OCI-LY7 (cell line): ENCODE measurements around the gene PPA2. TPM values are rescaled to one million over a fixed set of nuclear protein-coding genes. Genes with fewer than 3 reads are reported as not detected.

Source experiments
- BruUV-seq: library from RNA; stranded (reverse); fragments of 400-500 nt; replicated peaks from 2 replicates; lab custom pipeline; 2021; lab: Mats Ljungman, UMichigan
- CTCF ChIA-PET: fragments of 300-600 bp; sonication (Branson Sonifier 250); formaldehyde crosslinking; loops from one replicate; lab custom pipeline; 2022; ENCODE audit warnings: antibody characterized with exemption; ENCODE audit not compliant: unreplicated experiment; lab: Charles Lee
- POLR2A ChIA-PET: fragments of 300-600 bp; sonication (Branson Sonifier 250); formaldehyde crosslinking; loops from one replicate; lab custom pipeline; 2022; ENCODE audit warnings: antibody characterized with exemption; lab: Charles Lee
- DNase-seq: peaks from one replicate; pipeline ENCODE4 v3.0.0-alpha.2; 2015; ENCODE audit warnings: low spot score
- H2AFZ ChIP-seq: fragments of 200-600 bp; sonication (generic), shearing (Covaris generic); 2 replicates; pipeline ENCODE4 v1.6.1; 2014; ENCODE audit warnings: mild to moderate bottlenecking, antibody characterized with exemption, low read length, moderate library complexity
- H3K27ac ChIP-seq: fragments of 200-600 bp; sonication (generic); 2 replicates; pipeline ENCODE4 v1.5.1; 2014; ENCODE audit warnings: mixed run types, low read depth, mild to moderate bottlenecking, moderate library complexity, low read length, inconsistent platforms; ENCODE audit not compliant: poor library complexity, severe bottlenecking
- H3K36me3 ChIP-seq: fragments of 200-600 bp; sonication (generic); 2 replicates; pipeline ENCODE4 v1.6.1; 2014; ENCODE audit warnings: mild to moderate bottlenecking, antibody characterized with exemption, low read length, moderate library complexity, mixed read lengths; ENCODE audit not compliant: insufficient read depth
- H3K4me1 ChIP-seq: fragments of 200-600 bp; sonication (generic); 2 replicates; pipeline ENCODE4 v1.5.1; 2014; ENCODE audit warnings: mild to moderate bottlenecking, low read length; ENCODE audit not compliant: insufficient read depth, poor library complexity, severe bottlenecking
- H3K4me2 ChIP-seq: fragments of 200-600 bp; sonication (generic); 2 replicates; pipeline ENCODE4 v1.6.1; 2014; ENCODE audit warnings: mild to moderate bottlenecking, low read length
- H3K4me3 ChIP-seq: fragments of 200-600 bp; sonication (generic); 2 replicates; pipeline ENCODE4 v1.5.1; 2014; ENCODE audit warnings: mild to moderate bottlenecking, low read depth, low read length; ENCODE audit not compliant: poor library complexity, severe bottlenecking
- H3K79me2 ChIP-seq: fragments of 200-600 bp; sonication (generic); 2 replicates; pipeline ENCODE4 v1.6.1; 2016; ENCODE audit warnings: low read depth, mild to moderate bottlenecking, low read length, moderate library complexity, mixed read lengths; ENCODE audit not compliant: insufficient read depth
- H3K9me2 ChIP-seq: fragments of 200-600 bp; sonication (generic); 2 replicates; pipeline ENCODE4 v1.6.1; 2016; ENCODE audit warnings: mild to moderate bottlenecking, low read length, mixed read lengths; ENCODE audit not compliant: insufficient read depth
- H3K9me3 ChIP-seq: fragments of 200-600 bp; sonication (generic); 2 replicates; pipeline ENCODE4 v1.6.1; 2014; ENCODE audit warnings: mild to moderate bottlenecking, mixed run types, low read length, mixed read lengths
- H4K20me1 ChIP-seq: fragments of 200-600 bp; sonication (generic); 2 replicates; pipeline ENCODE4 v1.6.1; 2014; ENCODE audit warnings: mild to moderate bottlenecking, antibody characterized with exemption, low read length, moderate library complexity, mixed read lengths; ENCODE audit not compliant: insufficient read depth
- CTCF ChIP-seq: fragments of 200-600 bp; sonication (generic); conservative IDR thresholded peaks from 2 replicates; pipeline ENCODE4 v1.5.1; 2014; ENCODE audit warnings: mild to moderate bottlenecking, antibody characterized with exemption, low read length, moderate library complexity, mixed read lengths
- EZH2phosphoT487 ChIP-seq: fragments of 200-600 bp; sonication (generic); IDR thresholded peaks from 2 replicates; pipeline ENCODE4 v1.6.1; 2018; ENCODE audit warnings: low read depth, borderline replicate concordance, mild to moderate bottlenecking, mixed run types, antibody characterized with exemption, low read length, moderate library complexity, mixed read lengths
- intact Hi-C: fragments of 100-400 bp; cut with micrococcal nuclease; formaldehyde crosslinking; loops from one replicate; pipeline ENCODE4 v1.10.0; 2022; ENCODE audit not compliant: unreplicated experiment
- total RNA-seq, 2 experiments: library from RNA; depleted of rRNA in 1 of 2; stranded (reverse); fragments of >200 nt in 1 of 2; shearing (Covaris generic) in 1 of 2; gene quantifications; 2 replicates each; pipeline ENCODE4 v1.2.3, GENCODE V29; 2014 to 2022

Gene PPA2
- total RNA-seq, 2 experiments from 2014 or later: 73.1 to 74.6 TPM

DNA sequence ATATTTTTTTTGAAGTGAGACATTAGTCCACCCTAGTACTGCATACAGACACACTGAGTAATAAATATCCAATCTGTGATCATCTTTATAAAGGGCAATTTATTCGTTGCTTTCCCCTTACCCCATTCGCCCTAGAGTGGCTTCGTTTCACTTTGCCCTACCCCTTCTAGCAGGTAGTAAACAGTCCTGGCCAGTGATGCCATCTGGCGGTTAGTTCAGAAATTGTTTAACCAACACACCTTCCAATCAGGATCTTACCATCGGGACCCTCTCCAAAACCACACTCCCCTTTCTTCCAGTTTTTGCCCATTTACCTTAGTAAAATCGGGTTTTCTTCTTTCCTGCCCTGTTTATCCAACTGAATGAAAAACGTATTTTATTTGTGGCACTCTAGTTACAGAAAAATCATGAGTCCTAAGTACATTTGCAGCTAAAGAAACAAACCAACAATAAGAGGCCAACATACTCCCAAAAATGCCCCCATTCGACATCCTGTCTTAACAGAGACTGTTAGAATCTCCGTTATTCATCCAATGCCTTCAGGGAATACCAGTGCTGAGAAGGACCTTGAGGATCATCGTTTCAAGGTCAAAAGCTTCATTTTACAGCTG, 2.2 kb downstream of the PPA2 start:
- intact Hi-C loops: loop anchor here (1.0 to 5.0 kb wide), 2 partner anchors 330 to 846 kb away; partner anchors contain the start of genes AIMP1 and TBCK
- peak overlapping the region; percentile 5 for H3K27ac ChIP-seq

DNA sequence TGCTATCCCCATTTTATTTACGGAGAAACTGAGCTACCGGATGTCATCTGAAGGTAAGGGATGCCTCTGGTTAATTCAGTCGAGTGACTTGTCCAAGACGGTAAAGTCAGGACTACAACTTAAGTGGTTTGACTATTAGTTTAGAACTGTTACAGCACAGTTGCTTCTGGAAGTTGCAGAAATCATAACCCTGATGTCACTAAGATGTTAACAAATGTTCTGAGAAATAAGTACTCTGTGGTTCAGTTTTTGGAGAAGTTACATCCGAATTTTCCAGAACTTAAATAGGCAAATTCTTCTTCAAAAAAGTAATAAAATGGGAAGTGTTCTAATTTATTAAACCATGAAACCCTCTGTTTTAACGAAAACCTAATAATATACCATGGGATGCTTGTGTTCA, 3.1 kb downstream of the PPA2 start:
- ChIA-PET POLR2A (no interaction called here), CTCF (no interaction called here)
- peak overlapping the region; percentile 91 for H3K4me3 ChIP-seq
- H3K4me1 ChIP-seq: peaks cover 21% of the 10 kb centered on the region
- no TSS peak for BruUV-seq
- no peak overlapping the region for H2AFZ ChIP-seq
- peaks cover 36% of the 10 kb centered on the region for H3K36me3 ChIP-seq
- no peaks in the 10 kb centered on the region for H3K9me3 ChIP-seq
- no peaks in the 10 kb centered on the region for H3K9me2 ChIP-seq
- peaks cover 25% of the 10 kb centered on the region for H4K20me1 ChIP-seq
- H3K4me2 ChIP-seq: peak overlapping the region; percentile 77
- TF ChIP-seq EZH2phosphoT487: no peak
- no peak for TF ChIP-seq CTCF
- intact Hi-C loops: loop anchor here (1.0 to 5.0 kb wide), 2 partner anchors 329 to 847 kb away; partner anchors contain the start of genes AIMP1 and TBCK
- no peak for DNase-seq
- H3K27ac ChIP-seq: no peak overlapping the region
- H3K79me2 ChIP-seq: peaks cover 48% of the 10 kb centered on the region

More for the DNA sequence above, 2.2 kb downstream of the PPA2 start:
- CTCF ChIA-PET: interaction anchor here (1.0 kb wide), 1 partner anchor 729 kb away, joined by 3 read pairs; no protein-coding TSS in a partner anchor
- Histone ChIP-seq H3K79me2 (peaks cover 48% of the 10 kb centered on the region), H3K4me1 (peaks cover 21% of the 10 kb centered on the region), H4K20me1 (peaks cover 25% of the 10 kb centered on the region), H3K4me3 (peak overlapping the region; percentile 91), H3K36me3 (peaks cover 27% of the 10 kb centered on the region), H3K4me2 (peak overlapping the region; percentile 77), H3K9me3 (no peaks in the 10 kb centered on the region), H3K9me2 (no peaks in the 10 kb centered on the region), H2AFZ (no peak overlapping the region)
- peak; percentile 79 for DNase-seq
- TF ChIP-seq EZH2phosphoT487 (no peak), CTCF (peak; percentile 88)
- no TSS peak for BruUV-seq
- POLR2A ChIA-PET: interaction anchor here (0.9 kb wide), 1 partner anchor 240 kb away, joined by 3 read pairs; no protein-coding TSS in a partner anchor

- intact Hi-C loops: loop anchor here (5.0 kb wide), 1 partner anchor 848 kb away; the partner anchor contains the start of genes AIMP1 and TBCK
- peaks cover 21% of the 10 kb centered on the region for H3K4me1 ChIP-seq
- no peak overlapping the region for H3K27ac ChIP-seq
- no TSS peak for BruUV-seq
- H3K79me2 ChIP-seq: peaks cover 48% of the 10 kb centered on the region
- CTCF ChIA-PET: no interaction called here
- H3K36me3 ChIP-seq: peaks cover 36% of the 10 kb centered on the region
- POLR2A ChIA-PET: interaction anchor here (0.7 kb wide), 1 partner anchor 134 kb away, joined by 3 read pairs; no protein-coding TSS in a partner anchor
- H3K4me3 ChIP-seq: no peak overlapping the region
- no peak overlapping the region for H3K4me2 ChIP-seq
- no peak for DNase-seq
- no peak for TF ChIP-seq CTCF
- no peak for TF ChIP-seq EZH2phosphoT487
- 0 out of 2 replicates have a peak, but pooled peaks cover 3% of the 10 kb centered on the region for H3K9me3 ChIP-seq
- no peak overlapping the region for H2AFZ ChIP-seq
- H3K9me2 ChIP-seq: no peaks in the 10 kb centered on the region
- H4K20me1 ChIP-seq: peaks cover 25% of the 10 kb centered on the region
Observed at GRCh38 chr4:105469736-105470135, 4.1 kb downstream of the PPA2 start.
